ENCODE measurements around the gene ZNF518B.
"Not testable (repeated sequence)": the region's sequence is repeated elsewhere in the genome, so short reads cannot be mapped to it uniquely, and the experiment has no call there.

The ZNF518B gene

DNA sequence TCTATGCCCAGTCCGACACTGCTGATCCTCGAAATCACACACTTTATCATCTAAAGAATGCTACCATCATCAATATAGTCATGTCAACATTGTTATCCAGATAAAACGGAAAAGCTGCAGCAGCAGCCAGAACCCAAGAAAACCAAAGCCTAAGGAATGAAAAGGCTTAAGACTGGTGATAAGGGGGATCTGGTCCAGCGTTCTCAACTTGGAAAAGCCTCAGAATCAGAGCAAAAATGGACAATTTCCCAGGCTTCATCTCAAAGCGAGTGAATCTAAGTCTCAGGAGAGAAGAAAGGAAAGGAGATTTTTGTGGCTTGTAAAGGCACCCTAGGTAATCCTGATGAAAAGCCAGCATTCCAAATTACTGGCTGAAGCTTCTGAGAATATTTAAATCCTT is 8.2 kb downstream of the ZNF518B start:
- no peak for TF ChIP-seq CTCF (IDR thresholded peaks at IDR 0.05; ENCODE audit: low read depth, low read length, missing control alignments)
- H3K4me3 ChIP-seq (replicated peaks; ENCODE audit: low read depth, low read length) = no peak overlapping the region

GRCh38 chr4:10442976-10443375 is 14.2 kb downstream of the ZNF518B start:
- DNase-seq (ENCODE audit: extremely low read depth, low read depth) = no peak
- TF ChIP-seq CTCF (IDR thresholded peaks at IDR 0.05; ENCODE audit: low read depth, low read length, missing control alignments) = no peak
- no peak overlapping the region for H3K4me3 ChIP-seq (replicated peaks; ENCODE audit: low read depth, low read length)

More for the DNA sequence above, 8.2 kb downstream of the ZNF518B start:
- no peak for DNase-seq (ENCODE audit: extremely low read depth, low read depth)

GRCh38 chr4:10441512-10441911 is 15.7 kb downstream of the ZNF518B start:
- TF ChIP-seq CTCF (IDR thresholded peaks at IDR 0.05; ENCODE audit: low read depth, low read length, missing control alignments) = no peak
- no peak for DNase-seq (ENCODE audit: extremely low read depth, low read depth)
- no peak overlapping the region for H3K4me3 ChIP-seq (replicated peaks; ENCODE audit: low read depth, low read length)

DNA sequence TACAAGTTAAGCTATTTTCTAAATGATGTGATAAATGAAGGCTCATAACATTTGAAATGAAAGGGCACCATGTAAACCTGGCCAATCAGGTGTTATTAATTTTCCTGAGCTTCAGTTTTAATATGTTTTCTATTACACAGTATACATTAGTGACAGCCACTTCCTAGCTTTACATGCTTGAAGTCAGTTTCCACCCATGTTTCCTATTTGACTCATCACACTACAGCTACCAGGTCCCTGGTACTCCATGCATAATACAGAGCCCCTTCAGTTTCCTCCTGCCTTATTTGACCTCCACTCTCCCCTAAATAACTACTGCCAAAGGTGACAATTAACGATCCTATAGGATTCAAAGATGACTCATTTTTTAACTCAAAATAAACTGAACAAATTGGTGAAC is 18.3 kb downstream of the ZNF518B start:
- TF ChIP-seq CTCF (IDR thresholded peaks at IDR 0.05; ENCODE audit: low read depth, low read length, missing control alignments) = no peak
- DNase-seq (ENCODE audit: extremely low read depth, low read depth) = no peak
- H3K4me3 ChIP-seq (replicated peaks; ENCODE audit: low read depth, low read length) = no peak overlapping the region

DNA sequence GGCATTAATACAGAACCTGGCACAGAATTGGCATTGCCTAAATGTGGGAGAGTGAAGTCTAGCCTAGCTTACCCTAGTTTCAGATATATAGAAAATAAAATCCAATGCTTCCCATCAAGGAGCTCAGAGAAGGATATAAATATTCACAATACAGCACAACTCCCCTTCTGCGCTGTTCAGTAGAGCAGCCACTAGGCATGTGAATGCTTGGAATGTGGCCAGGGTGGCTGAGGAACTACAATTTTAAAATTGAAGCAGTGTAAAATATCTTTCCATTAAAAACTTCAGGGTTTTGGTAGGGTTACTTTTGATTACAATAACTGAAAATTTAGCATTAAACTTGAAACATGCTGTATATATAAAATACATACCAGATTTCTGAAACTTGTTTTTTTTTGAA is 19.5 kb downstream of the ZNF518B start:
- TF ChIP-seq CTCF (IDR thresholded peaks at IDR 0.05; ENCODE audit: low read depth, low read length, missing control alignments) = no peak
- H3K4me3 ChIP-seq (replicated peaks; ENCODE audit: low read depth, low read length) = no peak overlapping the region
- DNase-seq (ENCODE audit: extremely low read depth, low read depth) = no peak

GRCh38 chr4:10427680-10428079 is 29.5 kb downstream of the ZNF518B start:
- DNase-seq (ENCODE audit: extremely low read depth, low read depth); H3K4me3 ChIP-seq (replicated peaks; ENCODE audit: low read depth, low read length): not testable (repeated sequence)

GRCh38 chr4:10421344-10422055 is 35.7 kb downstream of the ZNF518B start:
- no peak overlapping the region for H3K4me3 ChIP-seq (replicated peaks; ENCODE audit: low read depth, low read length)
- no peak for DNase-seq (ENCODE audit: extremely low read depth, low read depth)
- TF ChIP-seq CTCF (IDR thresholded peaks at IDR 0.05; ENCODE audit: low read depth, low read length, missing control alignments) = no peak
